GM19372 (cell line): ENCODE measurements around the gene NUDT2.
A peak's percentile ranks its signal among the peaks of the same experiment; 100 is the strongest.
"Not testable (repeated sequence)": the region's sequence is repeated elsewhere in the genome, so short reads cannot be mapped to it uniquely, and the experiment has no call there.

Experiments
- ATAC-seq: cut with Tn5 transposase; IDR thresholded peaks from one replicate; pipeline ENCODE4 v1.9.1; 2021; ENCODE audit warnings: mild to moderate bottlenecking, low read depth, moderate library complexity; ENCODE audit not compliant: unreplicated experiment

The NUDT2 gene

GRCh38 chr9:34328987-34329832, at the start of gene NUDT2, which contains the start of gene KIF24:
NUDT2 (plus strand) TSS chr9:34329569; CDS start chr9:34339040, 9,471 bp downstream.
KIF24 (minus strand) TSS chr9:34329268; CDS start chr9:34311346, 17,922 bp downstream.
- peak; percentile 89 for ATAC-seq

GRCh38 chr9:34282096-34282495, 47.3 kb upstream of the NUDT2 start:
- no peak for ATAC-seq

- no peak for ATAC-seq
Observed at GRCh38 chr9:34289159-34289558, 40.2 kb upstream of the NUDT2 start.

GRCh38 chr9:34291023-34291422, 38.3 kb upstream of the NUDT2 start:
- no peak for ATAC-seq

GRCh38 chr9:34291423-34291822, 37.9 kb upstream of the NUDT2 start:
- ATAC-seq = no peak

GRCh38 chr9:34292552-34292951, 36.8 kb upstream of the NUDT2 start:
- ATAC-seq = no peak

- not testable (repeated sequence) for ATAC-seq
Observed at GRCh38 chr9:34301064-34301463, 28.3 kb upstream of the NUDT2 start.

GRCh38 chr9:34308316-34308715, 21.1 kb upstream of the NUDT2 start:
- not testable (repeated sequence) for ATAC-seq

- ATAC-seq = no peak
Observed at GRCh38 chr9:34310215-34310614, 19.2 kb upstream of the NUDT2 start.

- ATAC-seq = no peak
Observed at GRCh38 chr9:34311499-34312185, 17.7 kb upstream of the NUDT2 start.

GRCh38 chr9:34317436-34317835, 11.9 kb upstream of the NUDT2 start:
- no peak for ATAC-seq

GRCh38 chr9:34318163-34318790, 11.1 kb upstream of the NUDT2 start:
- ATAC-seq = no peak

- ATAC-seq = no peak
Observed at GRCh38 chr9:34321451-34321850, 7.9 kb upstream of the NUDT2 start.

GRCh38 chr9:34322899-34323591, 6.3 kb upstream of the NUDT2 start:
- no peak for ATAC-seq

- ATAC-seq = no peak
Observed at GRCh38 chr9:34326690-34327089, 2.7 kb upstream of the NUDT2 start.

GRCh38 chr9:34328500-34328986, 826 bp upstream of the NUDT2 start:
- ATAC-seq = no peak

GRCh38 chr9:34331196-34331595, 1.8 kb downstream of the NUDT2 start:
- ATAC-seq = no peak

- no peak for ATAC-seq
Observed at GRCh38 chr9:34332076-34332964, 3.0 kb downstream of the NUDT2 start.

GRCh38 chr9:34333836-34334235, 4.5 kb downstream of the NUDT2 start:
- no peak for ATAC-seq
